H1 (cell line): ENCODE data around the gene TTC22. TPM values are rescaled to one million over a fixed set of nuclear protein-coding genes. Genes with fewer than 3 reads are reported as not detected.

Experiments
- EGR1 ChIP-seq: IDR thresholded peaks from 2 replicates; pipeline ENCODE4 v1.6.1; 2011; ENCODE audit warnings: low read depth, low read length, borderline replicate concordance
- KDM4A ChIP-seq: IDR thresholded peaks from one replicate; pipeline ENCODE4 v1.7.1; 2012; ENCODE audit warnings: low read depth, mild to moderate bottlenecking, moderate library complexity, low read length, inconsistent platforms; ENCODE audit not compliant: severe bottlenecking
- RFX5 ChIP-seq: IDR thresholded peaks from 2 replicates; pipeline ENCODE4 v1.6.1; 2011; ENCODE audit warnings: low read depth, low read length, improper control_type of control experiment, borderline replicate concordance
- SIX5 ChIP-seq: IDR thresholded peaks from 2 replicates; pipeline ENCODE4 v1.6.1; 2011; ENCODE audit warnings: mild to moderate bottlenecking, low read depth, low read length
- TAF7 ChIP-seq: optimal IDR thresholded peaks from 2 replicates; pipeline ENCODE3; 2011; ENCODE audit warnings: low read depth, mild to moderate bottlenecking, inconsistent platforms, low read length, moderate library complexity, borderline replicate concordance
- ZNF274 ChIP-seq: IDR thresholded peaks from 2 replicates; pipeline ENCODE4 v1.7.0; 2012; ENCODE audit warnings: low read length, borderline replicate concordance; ENCODE audit errors: extremely low read depth
- polyA plus RNA-seq, 7 experiments: library from polyadenylated mRNA; depleted of rRNA in 3 of 7; stranded (reverse) in 5 of 7; unstranded in 2 of 7; fragments of >200 nt in 5 of 7; fragments of 200-250 nt in 2 of 7; gene quantifications; 1 replicate in 5 of 7; 2 replicates in 1 of 7; 4 replicates in 1 of 7; pipeline versions ENCODE4 v1.2.1 to v1.2.3, GENCODE V29; 2011 to 2013; ENCODE audit warnings: missing spikeins in 2 of 7, mixed read lengths in 2 of 7
- total RNA-seq: library from RNA; stranded (reverse); fragmentation: NEBNext Ultra II Directional; extraction: Animal tissue kit (Norgen Biotek cat#: 25700); gene quantifications from 2 replicates; pipeline ENCODE4 v1.2.1, GENCODE V29; 2021
- TF ChIP-seq, protein P1 (sequence below): fragments of 300-600 bp; sonication (generic); IDR thresholded peaks from 2 replicates; pipeline ENCODE4 v1.7.1; 2012; ENCODE audit warnings: low read length, moderate library complexity, mild to moderate bottlenecking, inconsistent platforms; ENCODE audit not compliant: insufficient replicate concordance

The TTC22 gene
- total and polyA plus RNA-seq, 2 of the 8 experiments (the other 6 are each of a cell fraction or from before 2014, with no cell fraction given) = 1.00 to 1.6 TPM

DNA sequence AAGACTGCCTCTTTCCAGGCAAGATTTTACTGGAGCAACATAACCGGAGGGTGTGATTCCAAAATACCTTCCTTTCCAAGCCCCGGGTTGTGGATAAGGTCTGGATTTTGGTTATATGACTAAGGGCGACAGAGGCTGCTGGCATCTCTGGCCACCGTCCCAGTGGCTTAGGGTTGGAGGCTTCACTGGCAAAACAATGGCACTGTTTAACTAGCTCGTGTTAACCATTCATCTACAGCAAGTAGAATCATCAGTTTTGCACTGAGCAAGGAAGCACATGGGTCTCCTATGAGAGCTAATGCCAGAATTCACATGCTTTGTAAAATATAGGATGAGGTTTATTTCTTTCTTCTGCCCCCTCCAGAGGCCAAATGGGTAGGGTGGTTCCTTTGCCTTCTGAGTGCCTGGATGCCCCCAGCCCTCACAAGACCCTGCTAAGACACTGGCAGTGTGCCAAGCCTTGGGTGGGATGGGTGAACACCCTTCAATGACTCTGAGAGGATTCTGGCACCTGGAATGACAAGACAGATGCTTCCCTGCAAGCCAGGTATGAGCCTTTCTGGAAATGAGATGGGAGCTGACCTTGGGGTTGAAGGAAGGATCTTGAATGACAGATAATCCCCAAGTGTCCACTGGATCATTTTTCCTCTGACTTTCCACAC lies 49.1 kb upstream of the TTC22 start (continued):
- TF ChIP-seq RFX5 = no peak
- no peak for TF ChIP-seq ZNF274
- TF ChIP-seq EGR1 = no peak
- TF ChIP-seq TAF7 = no peak
- TF ChIP-seq, protein P1, sequence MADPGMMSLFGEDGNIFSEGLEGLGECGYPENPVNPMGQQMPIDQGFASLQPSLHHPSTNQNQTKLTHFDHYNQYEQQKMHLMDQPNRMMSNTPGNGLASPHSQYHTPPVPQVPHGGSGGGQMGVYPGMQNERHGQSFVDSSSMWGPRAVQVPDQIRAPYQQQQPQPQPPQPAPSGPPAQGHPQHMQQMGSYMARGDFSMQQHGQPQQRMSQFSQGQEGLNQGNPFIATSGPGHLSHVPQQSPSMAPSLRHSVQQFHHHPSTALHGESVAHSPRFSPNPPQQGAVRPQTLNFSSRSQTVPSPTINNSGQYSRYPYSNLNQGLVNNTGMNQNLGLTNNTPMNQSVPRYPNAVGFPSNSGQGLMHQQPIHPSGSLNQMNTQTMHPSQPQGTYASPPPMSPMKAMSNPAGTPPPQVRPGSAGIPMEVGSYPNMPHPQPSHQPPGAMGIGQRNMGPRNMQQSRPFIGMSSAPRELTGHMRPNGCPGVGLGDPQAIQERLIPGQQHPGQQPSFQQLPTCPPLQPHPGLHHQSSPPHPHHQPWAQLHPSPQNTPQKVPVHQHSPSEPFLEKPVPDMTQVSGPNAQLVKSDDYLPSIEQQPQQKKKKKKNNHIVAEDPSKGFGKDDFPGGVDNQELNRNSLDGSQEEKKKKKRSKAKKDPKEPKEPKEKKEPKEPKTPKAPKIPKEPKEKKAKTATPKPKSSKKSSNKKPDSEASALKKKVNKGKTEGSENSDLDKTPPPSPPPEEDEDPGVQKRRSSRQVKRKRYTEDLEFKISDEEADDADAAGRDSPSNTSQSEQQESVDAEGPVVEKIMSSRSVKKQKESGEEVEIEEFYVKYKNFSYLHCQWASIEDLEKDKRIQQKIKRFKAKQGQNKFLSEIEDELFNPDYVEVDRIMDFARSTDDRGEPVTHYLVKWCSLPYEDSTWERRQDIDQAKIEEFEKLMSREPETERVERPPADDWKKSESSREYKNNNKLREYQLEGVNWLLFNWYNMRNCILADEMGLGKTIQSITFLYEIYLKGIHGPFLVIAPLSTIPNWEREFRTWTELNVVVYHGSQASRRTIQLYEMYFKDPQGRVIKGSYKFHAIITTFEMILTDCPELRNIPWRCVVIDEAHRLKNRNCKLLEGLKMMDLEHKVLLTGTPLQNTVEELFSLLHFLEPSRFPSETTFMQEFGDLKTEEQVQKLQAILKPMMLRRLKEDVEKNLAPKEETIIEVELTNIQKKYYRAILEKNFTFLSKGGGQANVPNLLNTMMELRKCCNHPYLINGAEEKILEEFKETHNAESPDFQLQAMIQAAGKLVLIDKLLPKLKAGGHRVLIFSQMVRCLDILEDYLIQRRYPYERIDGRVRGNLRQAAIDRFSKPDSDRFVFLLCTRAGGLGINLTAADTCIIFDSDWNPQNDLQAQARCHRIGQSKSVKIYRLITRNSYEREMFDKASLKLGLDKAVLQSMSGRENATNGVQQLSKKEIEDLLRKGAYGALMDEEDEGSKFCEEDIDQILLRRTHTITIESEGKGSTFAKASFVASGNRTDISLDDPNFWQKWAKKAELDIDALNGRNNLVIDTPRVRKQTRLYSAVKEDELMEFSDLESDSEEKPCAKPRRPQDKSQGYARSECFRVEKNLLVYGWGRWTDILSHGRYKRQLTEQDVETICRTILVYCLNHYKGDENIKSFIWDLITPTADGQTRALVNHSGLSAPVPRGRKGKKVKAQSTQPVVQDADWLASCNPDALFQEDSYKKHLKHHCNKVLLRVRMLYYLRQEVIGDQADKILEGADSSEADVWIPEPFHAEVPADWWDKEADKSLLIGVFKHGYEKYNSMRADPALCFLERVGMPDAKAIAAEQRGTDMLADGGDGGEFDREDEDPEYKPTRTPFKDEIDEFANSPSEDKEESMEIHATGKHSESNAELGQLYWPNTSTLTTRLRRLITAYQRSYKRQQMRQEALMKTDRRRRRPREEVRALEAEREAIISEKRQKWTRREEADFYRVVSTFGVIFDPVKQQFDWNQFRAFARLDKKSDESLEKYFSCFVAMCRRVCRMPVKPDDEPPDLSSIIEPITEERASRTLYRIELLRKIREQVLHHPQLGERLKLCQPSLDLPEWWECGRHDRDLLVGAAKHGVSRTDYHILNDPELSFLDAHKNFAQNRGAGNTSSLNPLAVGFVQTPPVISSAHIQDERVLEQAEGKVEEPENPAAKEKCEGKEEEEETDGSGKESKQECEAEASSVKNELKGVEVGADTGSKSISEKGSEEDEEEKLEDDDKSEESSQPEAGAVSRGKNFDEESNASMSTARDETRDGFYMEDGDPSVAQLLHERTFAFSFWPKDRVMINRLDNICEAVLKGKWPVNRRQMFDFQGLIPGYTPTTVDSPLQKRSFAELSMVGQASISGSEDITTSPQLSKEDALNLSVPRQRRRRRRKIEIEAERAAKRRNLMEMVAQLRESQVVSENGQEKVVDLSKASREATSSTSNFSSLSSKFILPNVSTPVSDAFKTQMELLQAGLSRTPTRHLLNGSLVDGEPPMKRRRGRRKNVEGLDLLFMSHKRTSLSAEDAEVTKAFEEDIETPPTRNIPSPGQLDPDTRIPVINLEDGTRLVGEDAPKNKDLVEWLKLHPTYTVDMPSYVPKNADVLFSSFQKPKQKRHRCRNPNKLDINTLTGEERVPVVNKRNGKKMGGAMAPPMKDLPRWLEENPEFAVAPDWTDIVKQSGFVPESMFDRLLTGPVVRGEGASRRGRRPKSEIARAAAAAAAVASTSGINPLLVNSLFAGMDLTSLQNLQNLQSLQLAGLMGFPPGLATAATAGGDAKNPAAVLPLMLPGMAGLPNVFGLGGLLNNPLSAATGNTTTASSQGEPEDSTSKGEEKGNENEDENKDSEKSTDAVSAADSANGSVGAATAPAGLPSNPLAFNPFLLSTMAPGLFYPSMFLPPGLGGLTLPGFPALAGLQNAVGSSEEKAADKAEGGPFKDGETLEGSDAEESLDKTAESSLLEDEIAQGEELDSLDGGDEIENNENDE = no peak
- no peak for TF ChIP-seq KDM4A
- TF ChIP-seq SIX5 = no peak
